GM12875 (cell line): ENCODE results near the gene TAPBPL.
"Not testable (repeated sequence)": the region's sequence is repeated elsewhere in the genome, so short reads cannot be mapped to it uniquely, and the experiment has no call there.

Experiments
- H3K4me3 ChIP-seq: one replicate; pipeline ENCODE4 v1.5.1; 2011; ENCODE audit warnings: low read depth, low read length, control low read depth
- CTCF ChIP-seq: IDR thresholded peaks from 2 replicates; pipeline ENCODE4 v1.5.1; 2011; ENCODE audit warnings: low read depth, mild to moderate bottlenecking, control low read depth, inconsistent platforms, low read length, moderate library complexity, borderline replicate concordance; ENCODE audit not compliant: insufficient read depth

The TAPBPL gene

GRCh38 chr12:6470375-6471163 lies 18.7 kb downstream of the TAPBPL start, which contains the start of gene VAMP1:
TSS of gene VAMP1 (minus strand) at chr12:6470677. CDS start at chr12:6470531, 146 bp downstream.
- TF ChIP-seq CTCF, result no peak
- peak within 1 kb of the TSS; percentile 78 for H3K4me3 ChIP-seq

GRCh38 chr12:6471989-6472360 lies 20.1 kb downstream of the TAPBPL start:
- no peak for TF ChIP-seq CTCF
- no peak overlapping the region for H3K4me3 ChIP-seq

- no peak for TF ChIP-seq CTCF
- no peak overlapping the region for H3K4me3 ChIP-seq
These were observed 20.6 kb downstream of the TAPBPL start for GRCh38 chr12:6472491-6472890.

- not testable (repeated sequence) for H3K4me3 ChIP-seq
These were observed 23.6 kb downstream of the TAPBPL start for GRCh38 chr12:6475233-6475975.

- no peak overlapping the region for H3K4me3 ChIP-seq
- TF ChIP-seq CTCF, result no peak
These were observed 24.6 kb downstream of the TAPBPL start for GRCh38 chr12:6476489-6476888.

GRCh38 chr12:6477601-6478377 lies 25.9 kb downstream of the TAPBPL start:
- not testable (repeated sequence) for H3K4me3 ChIP-seq

- no peak overlapping the region for H3K4me3 ChIP-seq
- TF ChIP-seq CTCF, result no peak
These were observed 26.6 kb downstream of the TAPBPL start for GRCh38 chr12:6478416-6478815.
